Measurements from ENCODE around the gene GJA1. TPM values are rescaled to one million over a fixed set of nuclear protein-coding genes. Genes with fewer than 3 reads are reported as not detected.
"Not testable (repeated sequence)": the region's sequence is repeated elsewhere in the genome, so short reads cannot be mapped to it uniquely, and the experiment has no call there.

GJA1 gene
- total RNA-seq, 1 donor = 251 TPM

DNA sequence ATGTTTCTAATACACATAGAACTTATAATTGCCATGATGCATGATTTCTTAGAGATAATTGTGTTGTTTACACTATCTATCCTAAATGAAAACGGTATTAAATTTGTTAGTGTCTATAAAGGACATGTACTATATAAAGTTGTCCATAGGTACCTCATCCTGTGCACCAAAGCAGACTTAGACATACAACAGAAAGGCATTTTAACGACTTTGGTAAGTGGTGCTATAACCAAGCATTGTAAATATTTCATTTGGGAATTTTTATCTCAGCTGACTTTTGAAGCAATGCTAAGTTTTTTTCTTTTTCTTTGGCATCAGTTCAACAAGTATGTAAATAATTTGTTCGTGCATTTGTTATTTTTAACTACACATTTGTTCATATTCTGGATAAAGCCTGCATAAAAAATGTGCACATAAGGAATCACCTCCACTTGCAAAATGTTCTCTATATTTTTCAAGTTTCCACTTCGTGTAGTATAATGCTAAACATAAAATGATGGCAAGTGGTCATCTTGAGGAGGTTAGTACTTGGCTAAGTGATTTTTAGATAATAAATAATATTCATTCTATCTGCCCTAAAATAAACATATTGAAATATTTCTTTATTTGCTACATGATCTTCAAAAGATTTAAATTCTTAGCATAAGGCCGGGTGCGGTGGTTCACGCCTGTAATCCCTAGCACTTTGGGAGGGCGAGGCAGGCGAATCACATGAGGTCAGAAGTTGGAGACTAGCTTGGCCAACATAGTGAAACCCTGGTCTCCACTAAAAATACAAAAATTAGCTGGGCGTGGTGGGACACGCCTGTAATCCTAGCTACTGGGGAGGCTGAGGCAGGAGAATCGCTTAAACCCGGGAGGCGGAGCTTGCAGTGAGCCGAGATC lies 6.3 kb upstream of the GJA1 start:
- no peak for DNase-seq (ENCODE audit: low read depth)
- no peak overlapping the region for H3K4me3 ChIP-seq (ENCODE audit: low read depth, low read length)
- TF ChIP-seq, protein P1, sequence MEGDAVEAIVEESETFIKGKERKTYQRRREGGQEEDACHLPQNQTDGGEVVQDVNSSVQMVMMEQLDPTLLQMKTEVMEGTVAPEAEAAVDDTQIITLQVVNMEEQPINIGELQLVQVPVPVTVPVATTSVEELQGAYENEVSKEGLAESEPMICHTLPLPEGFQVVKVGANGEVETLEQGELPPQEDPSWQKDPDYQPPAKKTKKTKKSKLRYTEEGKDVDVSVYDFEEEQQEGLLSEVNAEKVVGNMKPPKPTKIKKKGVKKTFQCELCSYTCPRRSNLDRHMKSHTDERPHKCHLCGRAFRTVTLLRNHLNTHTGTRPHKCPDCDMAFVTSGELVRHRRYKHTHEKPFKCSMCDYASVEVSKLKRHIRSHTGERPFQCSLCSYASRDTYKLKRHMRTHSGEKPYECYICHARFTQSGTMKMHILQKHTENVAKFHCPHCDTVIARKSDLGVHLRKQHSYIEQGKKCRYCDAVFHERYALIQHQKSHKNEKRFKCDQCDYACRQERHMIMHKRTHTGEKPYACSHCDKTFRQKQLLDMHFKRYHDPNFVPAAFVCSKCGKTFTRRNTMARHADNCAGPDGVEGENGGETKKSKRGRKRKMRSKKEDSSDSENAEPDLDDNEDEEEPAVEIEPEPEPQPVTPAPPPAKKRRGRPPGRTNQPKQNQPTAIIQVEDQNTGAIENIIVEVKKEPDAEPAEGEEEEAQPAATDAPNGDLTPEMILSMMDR (IDR thresholded peaks at IDR 0.05; ENCODE audit: insufficient read depth, low read length) = no peak

DNA sequence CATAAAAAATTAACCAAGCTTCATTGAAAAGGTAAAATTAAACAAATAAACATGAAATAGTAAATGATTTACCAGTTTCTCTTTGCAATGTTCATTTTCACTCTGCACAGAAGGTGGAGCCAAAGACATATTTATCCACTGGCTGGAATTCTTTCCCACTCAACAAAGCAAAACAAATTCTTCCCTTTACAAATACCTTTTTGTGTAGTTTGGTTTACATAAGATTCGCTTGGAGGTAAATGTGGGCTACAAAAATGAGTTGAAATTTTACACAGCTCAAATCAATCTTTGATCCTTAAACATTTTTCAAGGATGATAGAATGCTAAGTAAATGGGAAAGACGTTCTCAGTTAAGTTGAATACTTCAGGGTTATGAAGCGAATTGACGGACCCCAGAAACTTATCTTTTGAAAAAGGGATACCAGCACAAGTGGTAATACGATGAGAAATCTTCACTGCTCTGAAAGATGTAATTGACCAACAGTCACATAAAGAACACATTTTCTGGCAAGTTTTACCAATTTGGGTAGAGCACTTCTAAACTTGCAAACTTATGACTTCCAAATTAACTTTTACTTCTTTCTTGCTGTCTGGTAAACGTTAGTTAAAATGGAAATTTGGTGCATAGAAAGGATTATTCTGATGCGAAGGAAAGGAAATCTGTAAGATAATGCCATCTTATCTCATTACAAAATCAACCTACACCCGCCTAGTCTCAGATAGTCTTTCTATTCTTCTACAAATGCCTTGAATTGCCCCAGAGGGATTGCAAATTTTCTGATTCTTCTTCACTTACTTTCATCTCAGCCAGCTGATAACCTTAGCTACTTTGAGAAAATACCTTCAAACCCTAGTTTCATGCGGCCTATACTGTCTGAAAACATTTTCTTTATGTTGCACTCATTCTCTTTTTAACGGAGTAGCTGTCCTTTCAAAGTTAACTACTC lies 4.7 kb upstream of the GJA1 start:
- H3K4me3 ChIP-seq (ENCODE audit: low read depth, low read length) = no peak overlapping the region

DNA sequence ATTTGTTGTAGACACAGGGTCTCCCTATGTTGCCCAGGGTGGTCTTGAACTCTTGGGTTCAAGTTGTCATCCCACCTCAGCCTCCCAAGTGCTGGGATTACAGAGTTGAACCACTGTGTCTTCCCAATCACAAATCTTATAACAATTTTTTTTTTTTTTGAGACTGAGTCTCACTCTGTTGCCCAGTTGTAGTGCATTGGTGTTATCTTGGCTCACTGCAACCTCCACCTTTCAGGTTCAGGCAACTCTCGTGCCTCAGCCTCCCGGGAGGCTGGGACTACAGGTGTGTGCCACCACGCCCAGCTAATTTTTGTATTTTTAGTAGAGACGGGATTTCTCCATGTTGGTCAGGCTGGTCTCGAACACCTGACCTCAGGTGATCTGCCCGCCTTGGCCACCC lies 3.7 kb upstream of the GJA1 start:
- not testable (repeated sequence) for H3K4me3 ChIP-seq (ENCODE audit: low read depth, low read length); DNase-seq (ENCODE audit: low read depth)

More for the DNA sequence above, 4.7 kb upstream of the GJA1 start:
- TF ChIP-seq, protein P1 (IDR thresholded peaks at IDR 0.05; ENCODE audit: insufficient read depth, low read length) = peak; percentile 64
- DNase-seq (ENCODE audit: low read depth) = peak; percentile 81

DNA sequence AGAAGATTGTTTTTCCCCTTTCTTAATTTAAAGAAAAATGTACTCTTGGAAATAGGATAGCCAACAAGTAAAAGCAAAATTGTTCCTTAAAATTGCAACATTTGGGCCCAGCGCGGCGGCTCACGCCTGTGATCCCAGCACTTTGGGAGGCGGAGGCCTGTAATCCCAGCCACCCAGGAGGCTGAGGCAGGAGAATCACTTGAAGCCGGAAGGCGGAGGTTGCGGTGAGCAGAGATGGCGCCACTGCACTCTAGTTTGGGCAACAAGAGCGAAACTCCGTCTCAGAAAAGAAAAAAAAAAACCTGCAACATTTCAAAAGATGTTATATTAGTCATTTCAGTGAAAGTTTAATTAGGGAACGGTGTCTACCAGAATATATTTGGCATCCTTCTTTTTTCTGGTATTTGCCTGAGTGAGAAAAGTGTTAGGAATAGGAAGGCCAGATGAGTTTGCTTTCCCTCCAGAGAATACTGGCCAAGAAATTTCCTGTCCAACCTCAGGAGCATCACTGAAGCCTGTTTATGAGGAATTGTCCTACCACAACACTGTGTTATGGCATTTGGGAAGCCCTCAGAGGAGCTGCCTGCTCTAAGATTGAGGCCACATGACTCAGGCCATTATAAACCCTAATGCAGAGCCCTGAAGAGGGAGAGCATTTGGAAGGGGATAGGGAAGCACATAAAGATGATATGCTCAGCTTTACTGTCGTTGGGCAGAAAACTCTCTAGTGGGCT lies 1.2 kb upstream of the GJA1 start:
- H3K4me3 ChIP-seq (ENCODE audit: low read depth, low read length) = no peak overlapping the region
- TF ChIP-seq, protein P1 (IDR thresholded peaks at IDR 0.05; ENCODE audit: insufficient read depth, low read length) = no peak
- no peak for DNase-seq (ENCODE audit: low read depth)

DNA sequence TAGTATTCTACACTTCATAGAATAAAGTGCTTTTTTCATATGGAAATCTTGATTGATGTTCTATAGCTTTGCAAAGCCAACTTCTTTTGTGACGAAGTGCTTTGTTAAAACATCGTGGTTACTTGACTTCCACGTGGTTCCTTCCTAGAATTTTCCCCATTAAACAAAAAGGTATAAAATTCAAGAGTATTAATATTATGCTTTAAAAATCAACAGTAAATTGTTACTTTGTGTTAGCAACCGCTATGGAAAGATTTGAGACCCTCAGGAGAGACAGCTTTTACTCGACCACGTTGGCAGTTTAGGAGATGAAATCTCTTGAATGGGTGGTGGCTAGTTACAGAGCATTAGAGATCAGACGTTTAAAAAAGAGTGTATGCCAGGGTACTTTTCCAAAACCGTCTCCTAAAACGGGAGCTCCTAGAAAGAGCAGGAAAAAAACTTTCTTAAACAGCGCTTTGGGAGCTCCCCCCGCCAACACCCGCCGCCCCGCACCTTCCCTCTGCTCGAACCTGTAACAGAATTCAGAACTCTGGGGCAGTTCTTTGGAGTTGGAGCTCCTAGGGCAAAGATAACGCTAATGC lies 920 bp downstream of the GJA1 start:
- TF ChIP-seq, protein P1 (IDR thresholded peaks at IDR 0.05; ENCODE audit: insufficient read depth, low read length) = no peak
- no peak for DNase-seq (ENCODE audit: low read depth)
- peak overlapping the region; percentile 87 for H3K4me3 ChIP-seq (ENCODE audit: low read depth, low read length)

DNA sequence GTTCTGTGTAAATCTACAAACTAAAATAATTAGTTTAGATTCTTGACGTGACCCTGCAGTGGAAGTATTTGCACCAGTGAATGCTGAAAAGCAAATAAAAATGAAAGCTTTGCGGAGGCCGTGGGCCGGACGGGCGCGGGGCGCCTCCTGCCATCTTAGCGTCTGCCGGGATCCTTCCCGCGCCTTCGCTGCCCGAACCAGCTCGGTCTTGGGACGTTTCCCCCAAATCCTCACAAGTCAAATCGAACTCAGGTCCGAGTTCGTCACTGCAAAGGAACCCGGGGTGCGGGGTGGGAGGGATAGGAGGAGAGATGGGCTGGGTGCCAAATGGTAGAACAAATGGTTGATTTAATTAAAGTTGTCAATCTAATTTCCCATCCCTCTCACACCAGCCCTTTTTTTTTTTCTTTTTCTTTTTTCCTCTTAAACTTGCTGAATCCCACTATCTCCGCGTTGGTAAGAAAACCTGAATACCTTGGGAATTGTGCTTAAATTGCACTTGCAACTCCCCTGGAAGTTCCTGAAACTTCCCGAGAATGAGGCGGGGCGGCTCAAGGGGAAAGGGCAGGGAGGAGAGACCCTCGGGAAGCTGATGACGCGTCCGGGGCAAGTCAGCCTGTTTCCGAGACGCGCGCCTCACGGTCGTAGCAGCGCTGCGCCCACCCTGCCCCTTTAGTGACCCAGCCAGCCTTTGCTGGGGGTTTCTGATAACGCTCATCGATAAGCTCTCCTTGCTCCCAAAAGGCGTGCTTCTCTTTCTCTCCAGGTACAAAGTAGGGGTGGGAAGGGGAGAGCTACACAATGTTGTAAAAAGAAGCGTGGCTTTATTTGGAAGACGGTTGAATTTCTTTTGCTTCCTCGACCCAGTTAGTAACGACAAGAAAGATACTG lies 1.8 kb downstream of the GJA1 start:
- peak; percentile 72 for DNase-seq (ENCODE audit: low read depth)
- H3K4me3 ChIP-seq (ENCODE audit: low read depth, low read length) = peak overlapping the region; percentile 87
- TF ChIP-seq, protein P1 (IDR thresholded peaks at IDR 0.05; ENCODE audit: insufficient read depth, low read length) = no peak

Measured in fibroblast of the aortic adventitia (primary cell).